ENCODE data around the gene PP2D1. TPM values are rescaled to one million over a fixed set of nuclear protein-coding genes. Genes with fewer than 3 reads are reported as not detected.

PP2D1 gene
- total RNA-seq, 1 experiment from 2014 or later, result not detected

- ATAC-seq (no peak), DNase-seq (ENCODE audit: low read depth, low spot score) (no peak)
- Histone ChIP-seq H3K27me3 (ENCODE audit: control insufficient read depth, insufficient read depth, low read length) (no peaks in the 10 kb centered on the region), H3K4me1 (ENCODE audit: control insufficient read depth, insufficient read depth, low read length) (no peaks in the 10 kb centered on the region), H3K36me3 (ENCODE audit: control insufficient read depth, insufficient read depth, low read length) (no peaks in the 10 kb centered on the region), H3K4me3 (ENCODE audit: low read depth in 2 of 2, low read length in 2 of 2) (no peak overlapping the region), H3K9me3 (ENCODE audit: control insufficient read depth, insufficient read depth, low read depth, low read length) (no peaks in the 10 kb centered on the region), H3K27ac (ENCODE audit: low read length) (no peak overlapping the region)
- ChIA-PET POLR2A (no interaction called here), CTCF (no interaction called here)
- in situ Hi-C loops (cut with HindIII; ENCODE audit: low pct_unique_long_range_greater_than_20kb, low sequenced_read_pairs) (no loop called here), intact Hi-C loops (cut with micrococcal nuclease; ENCODE audit: unreplicated experiment) (no loop called here)
- TF ChIP-seq SIN3A (IDR thresholded peaks at IDR 0.05; ENCODE audit: borderline replicate concordance, insufficient read depth, low read depth, low read length) (no peak), CTCF (IDR thresholded peaks at IDR 0.05) (no peak), TCF7L2 (IDR thresholded peaks at IDR 0.05; ENCODE audit: low read depth, low read length) (no peak), POLR2AphosphoS5 (IDR thresholded peaks at IDR 0.05; ENCODE audit: low read depth, low read length) (no peak), REST (IDR thresholded peaks at IDR 0.05; ENCODE audit: insufficient read depth in 1 of 2, low read depth in 2 of 2, low read length in 1 of 2) (no peak)
- no TSS peak for BruUV-seq (replicated peaks)
Measured at GRCh38 chr3:20027136-20027535, 15.1 kb upstream of the PP2D1 start.

- Histone ChIP-seq H3K36me3 (ENCODE audit: control insufficient read depth, insufficient read depth, low read length) (no peaks in the 10 kb centered on the region), H3K9me3 (ENCODE audit: control insufficient read depth, insufficient read depth, low read depth, low read length) (no peaks in the 10 kb centered on the region), H3K27me3 (ENCODE audit: control insufficient read depth, insufficient read depth, low read length) (no peaks in the 10 kb centered on the region), H3K4me1 (ENCODE audit: control insufficient read depth, insufficient read depth, low read length) (no peaks in the 10 kb centered on the region), H3K4me3 (ENCODE audit: low read depth in 2 of 2, low read length in 2 of 2) (no peak overlapping the region), H3K27ac (ENCODE audit: low read length) (no peak overlapping the region)
- 0 out of 2 replicates have a peak, but pooled peaks have one; percentile 17 for ATAC-seq
- ChIA-PET POLR2A (no interaction called here), CTCF (no interaction called here)
- BruUV-seq (replicated peaks), result no TSS peak
- DNase-seq (ENCODE audit: low read depth, low spot score), result no peak
- in situ Hi-C loops (cut with HindIII; ENCODE audit: low pct_unique_long_range_greater_than_20kb, low sequenced_read_pairs), result no loop called here
- no peak for TF ChIP-seq POLR2AphosphoS5 (IDR thresholded peaks at IDR 0.05; ENCODE audit: low read depth, low read length)
- TF ChIP-seq SIN3A (IDR thresholded peaks at IDR 0.05; ENCODE audit: borderline replicate concordance, insufficient read depth, low read depth, low read length), result no peak
- no peak for TF ChIP-seq TCF7L2 (IDR thresholded peaks at IDR 0.05; ENCODE audit: low read depth, low read length)
- no peak for TF ChIP-seq REST (IDR thresholded peaks at IDR 0.05; ENCODE audit: insufficient read depth in 1 of 2, low read depth in 2 of 2, low read length in 1 of 2)
- no peak for TF ChIP-seq CTCF (IDR thresholded peaks at IDR 0.05)
- intact Hi-C loops (cut with micrococcal nuclease; ENCODE audit: unreplicated experiment), result no loop called here
Measured at GRCh38 chr3:20023623-20024405, 11.8 kb upstream of the PP2D1 start.
